ENCODE data around the gene SLC37A3.
"Not testable (repeated sequence)": the region's sequence is repeated elsewhere in the genome, so short reads cannot be mapped to it uniquely, and the experiment has no call there.

SLC37A3 gene

DNA sequence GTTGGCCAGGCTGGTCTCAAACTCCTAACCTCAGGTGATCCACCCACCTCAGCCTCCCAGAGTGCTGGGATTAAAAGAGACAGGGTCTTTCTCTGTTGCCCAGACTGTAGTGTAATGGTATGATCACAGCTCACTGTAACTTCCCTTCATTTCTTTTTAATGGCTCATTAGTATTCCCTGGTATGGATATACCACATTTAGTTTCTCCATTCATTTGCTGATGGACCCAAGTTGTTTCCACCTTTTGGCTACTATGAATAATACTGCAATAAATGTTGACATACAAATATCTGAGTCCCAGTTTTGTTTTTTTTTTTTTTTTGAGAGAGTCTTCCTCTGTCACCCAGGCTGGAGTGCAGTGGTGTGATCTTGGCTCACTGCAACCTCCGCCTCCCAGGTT, 59.4 kb downstream of the SLC37A3 start:
- peaks cover 51% of the 10 kb centered on the region for H3K36me3 ChIP-seq (ENCODE audit: control insufficient read depth, low read depth, low read length)
- H3K9me3 ChIP-seq (ENCODE audit: control insufficient read depth, low read depth, low read length); H3K9ac ChIP-seq (ENCODE audit: low read length); H3K4me3 ChIP-seq (ENCODE audit: low read length); H3K4me1 ChIP-seq (ENCODE audit: control insufficient read depth, low read depth, low read length); H3K27ac ChIP-seq (ENCODE audit: low read length); H3K27me3 ChIP-seq (ENCODE audit: control insufficient read depth, insufficient read depth, low read length): not testable (repeated sequence)

DNA sequence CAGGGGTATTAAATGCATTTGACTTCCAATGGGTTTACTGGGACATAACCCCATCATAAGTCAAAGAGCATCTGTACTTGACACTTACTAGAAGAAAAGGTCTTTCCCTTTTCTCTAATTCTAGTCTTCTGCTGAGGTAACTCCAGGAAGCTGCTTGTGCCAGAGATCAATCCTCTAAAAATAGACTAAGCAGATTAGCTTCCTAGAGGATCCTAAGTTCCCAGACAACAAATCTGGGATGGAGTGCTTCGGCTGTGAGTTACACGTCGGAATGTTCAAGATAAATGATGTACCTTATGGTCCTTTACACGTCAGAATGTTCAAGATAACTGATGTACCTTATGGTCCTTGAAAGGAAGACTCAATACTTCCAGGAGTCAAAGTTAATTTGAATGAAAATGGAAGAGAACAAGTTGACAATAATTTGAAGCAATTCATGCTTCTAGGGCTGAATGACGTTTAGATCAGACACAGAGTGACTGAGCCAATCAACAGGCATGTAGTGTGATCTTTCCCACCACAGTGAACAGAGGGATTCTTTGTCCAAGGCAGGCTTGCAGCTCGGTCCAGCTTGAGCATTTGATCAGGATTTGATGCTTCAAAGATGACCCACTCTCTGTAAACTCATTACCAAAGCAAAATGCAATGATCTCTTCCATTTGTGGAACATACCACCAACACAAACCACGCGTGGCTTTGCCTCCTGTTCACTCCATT, 63.8 kb downstream of the SLC37A3 start:
- no peaks in the 10 kb centered on the region for H3K4me1 ChIP-seq (ENCODE audit: control insufficient read depth, low read depth, low read length)
- H3K27ac ChIP-seq (ENCODE audit: low read length), result no peak overlapping the region
- H3K27me3 ChIP-seq (ENCODE audit: control insufficient read depth, insufficient read depth, low read length), result no peaks in the 10 kb centered on the region
- no peak overlapping the region for H3K9ac ChIP-seq (ENCODE audit: low read length)
- H3K4me3 ChIP-seq (ENCODE audit: low read length), result no peak overlapping the region
- H3K9me3 ChIP-seq (ENCODE audit: control insufficient read depth, low read depth, low read length), result no peaks in the 10 kb centered on the region
- peaks cover 24% of the 10 kb centered on the region for H3K36me3 ChIP-seq (ENCODE audit: control insufficient read depth, low read depth, low read length)

DNA sequence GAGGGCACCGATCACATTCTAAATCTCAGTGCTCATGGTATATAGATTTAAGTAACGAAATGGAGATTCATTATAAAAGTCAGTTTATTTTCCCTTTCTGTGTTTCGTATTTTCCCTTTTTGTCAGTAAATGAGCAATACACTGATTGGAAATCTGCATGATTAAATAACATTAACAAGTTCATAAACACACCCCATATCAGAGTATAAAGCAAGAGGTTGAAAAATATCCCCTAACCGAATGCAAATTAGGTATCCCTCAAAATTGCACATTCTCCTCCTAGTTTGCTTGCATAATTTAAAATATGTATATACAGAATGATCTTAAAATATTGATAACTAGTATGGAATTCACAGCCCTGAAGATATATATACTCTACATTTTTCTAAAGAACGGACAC, 64.6 kb downstream of the SLC37A3 start:
- H3K4me1 ChIP-seq (ENCODE audit: control insufficient read depth, low read depth, low read length), result no peaks in the 10 kb centered on the region
- H3K9ac ChIP-seq (ENCODE audit: low read length), result no peak overlapping the region
- H3K27ac ChIP-seq (ENCODE audit: low read length), result no peak overlapping the region
- no peaks in the 10 kb centered on the region for H3K9me3 ChIP-seq (ENCODE audit: control insufficient read depth, low read depth, low read length)
- H3K36me3 ChIP-seq (ENCODE audit: control insufficient read depth, low read depth, low read length), result peaks cover 24% of the 10 kb centered on the region
- H3K4me3 ChIP-seq (ENCODE audit: low read length), result no peak overlapping the region
- no peaks in the 10 kb centered on the region for H3K27me3 ChIP-seq (ENCODE audit: control insufficient read depth, insufficient read depth, low read length)

DNA sequence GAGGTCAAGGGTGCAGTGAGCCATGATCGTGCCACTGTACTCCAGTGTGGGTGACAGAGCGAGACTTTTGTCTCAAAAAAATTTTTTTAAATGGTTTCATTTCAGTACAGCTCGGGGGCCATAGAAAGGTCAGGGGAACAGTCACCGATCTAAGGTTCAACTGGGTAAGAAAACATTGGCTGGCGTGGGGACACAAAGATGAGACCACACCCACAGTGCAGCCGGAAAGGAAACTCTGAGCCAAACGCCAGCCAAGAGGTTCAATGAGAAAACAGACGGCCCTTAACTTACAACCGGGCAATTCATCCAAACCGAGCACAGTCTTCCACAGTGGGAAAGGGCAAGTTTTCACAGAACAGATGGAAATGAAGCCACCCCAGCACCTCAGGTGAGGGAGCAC, 65.1 kb downstream of the SLC37A3 start:
- Histone ChIP-seq H3K9ac (ENCODE audit: low read length) (no peak overlapping the region), H3K27me3 (ENCODE audit: control insufficient read depth, insufficient read depth, low read length) (no peaks in the 10 kb centered on the region), H3K36me3 (ENCODE audit: control insufficient read depth, low read depth, low read length) (peaks cover 24% of the 10 kb centered on the region), H3K4me3 (ENCODE audit: low read length) (no peak overlapping the region), H3K4me1 (ENCODE audit: control insufficient read depth, low read depth, low read length) (no peaks in the 10 kb centered on the region), H3K9me3 (ENCODE audit: control insufficient read depth, low read depth, low read length) (no peaks in the 10 kb centered on the region), H3K27ac (ENCODE audit: low read length) (no peak overlapping the region)

DNA sequence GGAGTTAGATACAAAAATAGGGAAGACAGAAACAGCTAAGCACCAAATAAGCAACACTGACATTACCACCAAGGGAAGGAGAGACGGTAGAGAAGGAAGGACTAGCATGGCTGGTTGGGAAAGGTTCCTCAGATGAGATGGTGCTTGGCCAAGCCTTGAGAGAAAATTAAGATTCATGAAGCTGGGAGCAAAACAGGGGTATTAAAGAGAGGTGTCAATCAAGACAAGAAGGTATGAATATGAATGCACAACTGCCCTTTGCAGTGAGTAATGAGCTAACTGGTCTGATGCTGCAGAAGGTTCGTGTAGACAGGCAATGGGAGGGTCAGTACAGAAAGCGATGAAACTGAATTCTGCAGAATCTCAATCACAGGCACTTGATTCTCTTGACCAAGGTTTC, 67.7 kb downstream of the SLC37A3 start:
- peaks cover 5% of the 10 kb centered on the region for H3K4me1 ChIP-seq (ENCODE audit: control insufficient read depth, low read depth, low read length)

DNA sequence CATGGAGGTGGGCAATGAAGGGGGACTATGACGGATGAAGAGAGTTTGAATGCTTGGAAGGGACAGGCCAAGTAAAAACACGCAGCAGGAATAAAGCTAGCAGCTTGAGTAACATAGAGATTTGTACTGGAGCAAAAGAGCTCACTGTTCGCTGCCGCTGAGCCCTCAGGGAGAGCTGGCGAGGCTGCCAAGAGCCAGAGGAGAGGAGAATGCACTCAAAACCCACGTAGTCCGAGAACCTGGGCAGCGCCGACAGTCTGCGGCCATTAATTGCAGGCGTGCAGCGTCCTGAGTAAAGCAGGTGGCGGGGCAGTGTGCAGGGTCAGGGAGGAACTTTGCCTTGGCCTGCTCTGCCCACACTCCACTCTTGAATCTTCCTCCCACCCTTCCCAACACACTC, 68.2 kb downstream of the SLC37A3 start:
- Histone ChIP-seq H3K9ac (ENCODE audit: low read length) (no peak overlapping the region), H3K27ac (ENCODE audit: low read length) (no peak overlapping the region)

More for the DNA sequence above, 67.7 kb downstream of the SLC37A3 start:
- H3K4me3 ChIP-seq (ENCODE audit: low read length), result no peak overlapping the region
- H3K9me3 ChIP-seq (ENCODE audit: control insufficient read depth, low read depth, low read length), result no peaks in the 10 kb centered on the region
- no peak overlapping the region for H3K9ac ChIP-seq (ENCODE audit: low read length)
- no peak overlapping the region for H3K27ac ChIP-seq (ENCODE audit: low read length)
- H3K27me3 ChIP-seq (ENCODE audit: control insufficient read depth, insufficient read depth, low read length), result no peaks in the 10 kb centered on the region
- H3K36me3 ChIP-seq (ENCODE audit: control insufficient read depth, low read depth, low read length), result peaks cover 17% of the 10 kb centered on the region

DNA sequence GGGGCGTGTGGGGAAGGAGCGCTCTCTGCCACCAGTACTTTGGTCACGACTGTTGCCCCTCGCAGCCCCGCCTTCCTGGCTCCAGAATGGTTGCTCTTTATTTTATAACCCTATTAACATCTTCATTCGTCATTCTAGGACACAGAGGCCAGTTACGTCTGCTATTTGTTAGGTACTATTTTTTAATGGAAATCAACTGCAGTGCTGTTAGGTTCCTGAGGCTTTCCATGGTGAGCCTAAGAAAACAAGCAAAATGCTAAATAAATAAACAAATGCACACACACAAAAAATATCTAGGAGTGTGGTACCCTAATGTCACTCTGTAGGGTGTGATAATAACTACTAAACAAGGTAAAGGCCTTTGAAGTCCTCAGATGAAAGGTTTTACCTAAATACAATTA, 71.1 kb downstream of the SLC37A3 start:
- H3K27ac ChIP-seq (ENCODE audit: low read length), result no peak overlapping the region
- H3K36me3 ChIP-seq (ENCODE audit: control insufficient read depth, low read depth, low read length), result no peaks in the 10 kb centered on the region
- H3K9me3 ChIP-seq (ENCODE audit: control insufficient read depth, low read depth, low read length), result no peaks in the 10 kb centered on the region
- peaks cover 17% of the 10 kb centered on the region for H3K4me1 ChIP-seq (ENCODE audit: control insufficient read depth, low read depth, low read length)
- no peaks in the 10 kb centered on the region for H3K27me3 ChIP-seq (ENCODE audit: control insufficient read depth, insufficient read depth, low read length)
- H3K4me3 ChIP-seq (ENCODE audit: low read length), result no peak overlapping the region
- H3K9ac ChIP-seq (ENCODE audit: low read length), result no peak overlapping the region

More for the DNA sequence above, 68.2 kb downstream of the SLC37A3 start:
- H3K36me3 ChIP-seq (ENCODE audit: control insufficient read depth, low read depth, low read length), result peaks cover 12% of the 10 kb centered on the region
- H3K4me1 ChIP-seq (ENCODE audit: control insufficient read depth, low read depth, low read length), result peaks cover 6% of the 10 kb centered on the region
- no peak overlapping the region for H3K4me3 ChIP-seq (ENCODE audit: low read length)
- no peaks in the 10 kb centered on the region for H3K9me3 ChIP-seq (ENCODE audit: control insufficient read depth, low read depth, low read length)
- H3K27me3 ChIP-seq (ENCODE audit: control insufficient read depth, insufficient read depth, low read length), result no peaks in the 10 kb centered on the region

DNA sequence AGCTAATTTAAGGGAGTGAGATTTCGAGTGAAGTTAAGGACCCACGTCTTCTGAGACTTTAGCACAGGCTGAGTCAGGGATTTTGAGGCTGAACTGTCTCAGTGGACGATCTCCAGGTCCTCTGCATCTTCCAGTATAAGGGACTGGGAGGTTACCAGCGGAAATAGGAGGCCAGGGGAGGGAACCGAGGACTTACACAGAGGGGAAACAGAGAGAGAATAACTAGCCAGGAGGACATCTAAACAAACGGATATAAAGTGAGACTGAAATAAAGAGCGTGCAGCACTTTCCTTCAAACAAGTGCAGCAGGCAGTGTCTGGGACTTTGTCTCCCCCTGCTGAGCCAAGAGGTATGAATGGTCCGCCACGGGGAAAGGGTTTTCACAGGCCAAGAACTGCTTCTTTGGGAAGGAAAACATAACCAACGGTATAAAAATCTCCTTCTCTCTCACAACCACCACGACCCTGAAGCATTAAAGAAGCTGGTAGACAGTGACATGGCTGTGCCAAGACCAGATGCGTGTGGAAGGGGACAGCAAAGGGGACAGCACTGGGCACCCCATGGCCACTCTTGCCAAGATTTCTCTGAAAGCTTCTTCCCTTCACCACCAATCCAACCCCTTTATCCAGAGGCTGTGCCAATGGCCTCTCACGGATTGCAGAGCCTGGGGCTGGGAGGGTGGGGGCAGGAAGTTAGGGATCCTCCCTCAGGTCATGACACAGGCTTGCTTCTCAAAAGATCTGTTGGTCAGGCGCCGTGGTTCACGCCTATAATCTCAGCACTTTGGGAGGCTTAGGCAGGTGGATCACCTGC, 72.0 kb downstream of the SLC37A3 start:
- Histone ChIP-seq H3K4me1 (ENCODE audit: control insufficient read depth, low read depth, low read length) (peaks cover 17% of the 10 kb centered on the region), H3K27ac (ENCODE audit: low read length) (no peak overlapping the region), H3K9ac (ENCODE audit: low read length) (no peak overlapping the region), H3K9me3 (ENCODE audit: control insufficient read depth, low read depth, low read length) (no peaks in the 10 kb centered on the region), H3K4me3 (ENCODE audit: low read length) (no peak overlapping the region), H3K27me3 (ENCODE audit: control insufficient read depth, insufficient read depth, low read length) (no peaks in the 10 kb centered on the region), H3K36me3 (ENCODE audit: control insufficient read depth, low read depth, low read length) (no peaks in the 10 kb centered on the region)

DNA sequence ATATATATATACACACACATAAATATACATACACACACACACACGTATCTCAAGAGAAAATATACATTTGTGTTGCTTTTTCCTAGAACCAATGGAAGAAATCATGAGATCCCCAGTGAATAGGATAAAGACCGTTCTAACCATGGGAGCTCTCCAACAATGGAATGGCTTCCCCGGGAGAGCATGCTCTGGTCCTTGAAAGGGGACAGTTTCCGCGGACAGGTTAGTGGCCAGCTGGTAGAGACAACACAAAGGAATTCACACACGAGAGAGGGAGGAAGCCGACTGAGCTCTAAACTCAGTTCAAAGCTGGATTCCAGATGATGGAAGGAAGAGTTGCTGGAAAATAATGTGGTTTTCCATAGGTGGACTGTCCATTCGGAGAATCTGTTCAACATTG, 72.7 kb downstream of the SLC37A3 start:
- no peak overlapping the region for H3K4me3 ChIP-seq (ENCODE audit: low read length)
- peaks cover 17% of the 10 kb centered on the region for H3K4me1 ChIP-seq (ENCODE audit: control insufficient read depth, low read depth, low read length)
- no peak overlapping the region for H3K9ac ChIP-seq (ENCODE audit: low read length)
- H3K36me3 ChIP-seq (ENCODE audit: control insufficient read depth, low read depth, low read length), result no peaks in the 10 kb centered on the region
- no peaks in the 10 kb centered on the region for H3K9me3 ChIP-seq (ENCODE audit: control insufficient read depth, low read depth, low read length)
- no peaks in the 10 kb centered on the region for H3K27me3 ChIP-seq (ENCODE audit: control insufficient read depth, insufficient read depth, low read length)
- no peak overlapping the region for H3K27ac ChIP-seq (ENCODE audit: low read length)

DNA sequence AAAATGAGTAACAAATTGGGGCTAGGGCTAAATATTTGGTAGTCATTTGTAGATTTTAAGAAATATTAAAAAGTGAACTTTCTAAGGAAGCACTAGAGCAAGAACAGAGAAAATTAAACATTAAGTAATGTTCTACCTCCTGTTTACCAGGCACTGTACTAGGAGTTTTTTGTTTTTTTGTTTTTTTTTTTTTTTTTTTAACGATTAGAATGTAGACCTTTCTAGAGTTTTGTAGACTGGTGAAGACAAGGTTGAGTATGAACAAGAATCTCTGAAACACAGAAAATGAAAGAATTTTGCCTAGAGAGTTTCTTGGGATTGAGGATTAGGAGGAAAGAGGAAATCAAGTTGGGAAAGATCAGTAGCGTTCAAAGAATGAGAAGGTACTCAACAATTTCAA, 73.6 kb downstream of the SLC37A3 start:
- H3K9ac ChIP-seq (ENCODE audit: low read length), result no peak overlapping the region
- H3K4me1 ChIP-seq (ENCODE audit: control insufficient read depth, low read depth, low read length), result peaks cover 17% of the 10 kb centered on the region
- H3K27me3 ChIP-seq (ENCODE audit: control insufficient read depth, insufficient read depth, low read length), result no peaks in the 10 kb centered on the region
- H3K4me3 ChIP-seq (ENCODE audit: low read length), result no peak overlapping the region
- H3K36me3 ChIP-seq (ENCODE audit: control insufficient read depth, low read depth, low read length), result no peaks in the 10 kb centered on the region
- H3K9me3 ChIP-seq (ENCODE audit: control insufficient read depth, low read depth, low read length), result no peaks in the 10 kb centered on the region
- H3K27ac ChIP-seq (ENCODE audit: low read length), result no peak overlapping the region

DNA sequence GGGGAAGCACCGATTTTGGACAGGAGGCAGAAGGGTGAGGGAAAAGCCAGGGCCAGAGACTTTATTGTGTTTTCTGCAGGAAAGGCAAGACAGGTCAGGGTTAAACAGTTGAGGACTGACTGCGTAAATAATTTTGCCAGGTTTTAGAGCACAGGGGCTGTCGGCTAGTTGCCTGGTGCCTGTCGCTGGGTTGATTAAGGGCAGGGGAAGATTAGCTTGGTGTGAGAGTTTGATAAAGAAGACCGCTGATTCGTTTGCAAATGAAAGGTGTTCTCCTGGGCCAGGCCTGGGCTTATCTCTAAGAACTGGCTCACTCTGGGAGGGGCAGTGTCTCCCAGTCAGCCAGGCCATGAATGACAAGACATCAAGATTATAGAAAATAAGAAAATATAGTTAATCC, 75.6 kb downstream of the SLC37A3 start:
- Histone ChIP-seq H3K36me3 (ENCODE audit: control insufficient read depth, low read depth, low read length) (no peaks in the 10 kb centered on the region), H3K4me1 (ENCODE audit: control insufficient read depth, low read depth, low read length) (peaks cover 17% of the 10 kb centered on the region), H3K27me3 (ENCODE audit: control insufficient read depth, insufficient read depth, low read length) (no peaks in the 10 kb centered on the region), H3K27ac (ENCODE audit: low read length) (no peak overlapping the region), H3K9me3 (ENCODE audit: control insufficient read depth, low read depth, low read length) (no peaks in the 10 kb centered on the region), H3K4me3 (ENCODE audit: low read length) (no peak overlapping the region), H3K9ac (ENCODE audit: low read length) (no peak overlapping the region)

DNA sequence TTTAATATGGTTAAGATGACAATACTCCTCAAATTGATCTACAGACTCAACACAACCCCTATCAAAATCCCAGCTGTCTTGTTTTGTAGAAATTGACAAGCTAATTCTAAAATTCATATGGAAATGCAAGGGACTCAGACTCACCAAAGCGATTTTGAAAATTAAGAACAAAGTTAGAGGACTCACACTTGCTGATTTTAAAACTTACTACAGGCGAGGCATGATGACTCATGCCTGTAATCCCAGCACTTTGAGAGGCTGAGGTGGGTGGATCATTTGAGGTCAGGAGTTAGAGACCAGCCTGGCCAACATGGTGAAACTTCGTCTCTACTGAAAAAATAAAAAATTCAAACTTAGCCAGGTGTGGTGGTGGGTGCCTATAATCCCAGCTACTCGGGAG, 78.3 kb downstream of the SLC37A3 start:
- not testable (repeated sequence) for H3K4me3 ChIP-seq (ENCODE audit: low read length); H3K27ac ChIP-seq (ENCODE audit: low read length); H3K36me3 ChIP-seq (ENCODE audit: control insufficient read depth, low read depth, low read length); H3K9me3 ChIP-seq (ENCODE audit: control insufficient read depth, low read depth, low read length); H3K27me3 ChIP-seq (ENCODE audit: control insufficient read depth, insufficient read depth, low read length); H3K9ac ChIP-seq (ENCODE audit: low read length)
- H3K4me1 ChIP-seq (ENCODE audit: control insufficient read depth, low read depth, low read length), result peaks cover 11% of the 10 kb centered on the region

Measured in iPS-18a (cell line).